IMR-90 (cell line): ENCODE measurements around the gene ACOT12. TPM values are rescaled to one million over a fixed set of nuclear protein-coding genes. Genes with fewer than 3 reads are reported as not detected.

Experiments used
- ATAC-seq: fragments of 200-7000 bp; cut with Tn5 transposase; 2 replicates; pipeline ENCODE4 v1.9.1; 2020; ENCODE audit warnings: low read depth, mild to moderate bottlenecking, moderate library complexity
- BruUV-seq: library from RNA; stranded (reverse); fragments of 400-500 nt; replicated peaks from 2 replicates; lab custom pipeline; 2021; lab: Mats Ljungman, UMichigan
- CTCF ChIA-PET: fragments of 300-600 bp; formaldehyde crosslinking; extraction: SDS; loops from one replicate; lab custom pipeline; 2021; ENCODE audit warnings: antibody characterized with exemption; lab: Yijun Ruan, JAX
- POLR2A ChIA-PET: fragments of 300-600 bp; sonication (Branson Sonifier 250); formaldehyde crosslinking; loops from one replicate; lab custom pipeline; 2022; ENCODE audit warnings: antibody characterized with exemption; ENCODE audit not compliant: unreplicated experiment; lab: Charles Lee
- DNase-seq: peaks from one replicate; pipeline ENCODE4 v3.0.0; 2013
- H2AFZ ChIP-seq: replicated peaks from 2 replicates; pipeline ENCODE3; 2013; ENCODE audit warnings: low read length, mild to moderate bottlenecking; ENCODE audit not compliant: poor library complexity
- H2AK5ac ChIP-seq: 2 replicates; pipeline ENCODE4 v1.6.1; 2013; ENCODE audit warnings: low read depth, low read length, inconsistent platforms
- H2AK9ac ChIP-seq: replicated peaks from 2 replicates; pipeline ENCODE3; 2013; ENCODE audit warnings: mild to moderate bottlenecking, low read depth, low read length, moderate library complexity; ENCODE audit not compliant: poor library complexity
- H2BK120ac ChIP-seq: 2 replicates; pipeline ENCODE4 v1.6.1; 2013; ENCODE audit warnings: low read depth, low read length, inconsistent platforms
- H2BK15ac ChIP-seq: 3 replicates; pipeline ENCODE4 v1.6.1; 2013; ENCODE audit warnings: low read depth, low read length, inconsistent platforms
- H2BK20ac ChIP-seq: 2 replicates; pipeline ENCODE4 v1.6.1; 2013; ENCODE audit warnings: low read depth, mild to moderate bottlenecking, inconsistent platforms, low read length, moderate library complexity
- H2BK5ac ChIP-seq: 2 replicates; pipeline ENCODE4 v1.6.1; 2013; ENCODE audit warnings: mild to moderate bottlenecking, low read depth, low read length, inconsistent platforms; ENCODE audit not compliant: poor library complexity, severe bottlenecking
- H3K14ac ChIP-seq: replicated peaks from 2 replicates; pipeline ENCODE4 v1.6.1; 2013; ENCODE audit warnings: low read depth, low read length, inconsistent platforms
- H3K18ac ChIP-seq: 2 replicates; pipeline ENCODE4 v1.6.1; 2013; ENCODE audit warnings: low read depth, low read length, control low read depth
- H3K23ac ChIP-seq: 2 replicates; pipeline ENCODE4 v1.6.1; 2013; ENCODE audit warnings: low read depth, low read length, inconsistent platforms
- H3K27ac ChIP-seq: 2 replicates; pipeline ENCODE4 v1.5.1; 2013; ENCODE audit warnings: mild to moderate bottlenecking, control low read depth, low read length; ENCODE audit not compliant: insufficient read depth
- H3K27me3 ChIP-seq: 2 replicates; pipeline ENCODE4 v1.6.1; 2013; ENCODE audit warnings: low read length; ENCODE audit not compliant: control insufficient read depth, insufficient read depth
- H3K36me3 ChIP-seq: 2 replicates; pipeline ENCODE4 v1.6.1; 2013; ENCODE audit warnings: low read length, mixed read lengths; ENCODE audit not compliant: control insufficient read depth, insufficient read depth
- H3K4ac ChIP-seq: 2 replicates; pipeline ENCODE4 v1.6.1; 2013; ENCODE audit warnings: low read depth, low read length, inconsistent platforms
- H3K4me1 ChIP-seq: 2 replicates; pipeline ENCODE4 v1.6.1; 2013; ENCODE audit warnings: low read length, mixed read lengths; ENCODE audit not compliant: control insufficient read depth, insufficient read depth
- H3K4me2 ChIP-seq: 2 replicates; pipeline ENCODE4 v1.6.1; 2013; ENCODE audit warnings: low read depth, mild to moderate bottlenecking, control low read depth, low read length, moderate library complexity
- H3K4me3 ChIP-seq: 2 replicates; pipeline ENCODE4 v1.5.1; 2013; ENCODE audit warnings: low read depth, mild to moderate bottlenecking, control low read depth, low read length, moderate library complexity; ENCODE audit not compliant: insufficient read depth
- H3K56ac ChIP-seq: 2 replicates; pipeline ENCODE4 v1.6.1; 2013; ENCODE audit warnings: low read length, inconsistent platforms; ENCODE audit not compliant: insufficient read depth; ENCODE audit errors: extremely low read depth
- H3K79me1 ChIP-seq, 2 experiments: 2 replicates each; pipeline ENCODE4 v1.6.1; 2013; ENCODE audit warnings: low read length in 2 of 2, inconsistent platforms in 1 of 2, low read depth in 1 of 2
- H3K9ac ChIP-seq: 2 replicates; pipeline ENCODE4 v1.6.1; 2013; ENCODE audit warnings: low read depth, low read length, control low read depth
- H3K9me1 ChIP-seq: 2 replicates; pipeline ENCODE4 v1.6.1; 2013; ENCODE audit warnings: low read length, inconsistent platforms; ENCODE audit not compliant: insufficient read depth
- H3K9me3 ChIP-seq: 2 replicates; pipeline ENCODE4 v1.6.1; 2013; ENCODE audit warnings: low read length; ENCODE audit not compliant: control insufficient read depth, insufficient read depth
- H4K20me1 ChIP-seq: 2 replicates; pipeline ENCODE4 v1.6.1; 2013; ENCODE audit warnings: low read length, inconsistent platforms; ENCODE audit not compliant: insufficient read depth
- H4K5ac ChIP-seq: 2 replicates; pipeline ENCODE4 v1.6.1; 2013; ENCODE audit warnings: mild to moderate bottlenecking, low read depth, low read length, control low read depth
- H4K8ac ChIP-seq, 2 experiments: 2 replicates each; pipeline ENCODE4 v1.6.1; 2013; ENCODE audit warnings: low read depth in 2 of 2, low read length in 2 of 2, control low read depth in 1 of 2, inconsistent platforms in 1 of 2
- H4K91ac ChIP-seq: 2 replicates; pipeline ENCODE4 v1.6.1; 2013; ENCODE audit warnings: low read depth, low read length, inconsistent platforms; ENCODE audit not compliant: insufficient read depth
- BHLHE40 ChIP-seq: fragments of 150-350 bp; IDR thresholded peaks from 2 replicates; pipeline ENCODE4 v1.6.1; 2016; ENCODE audit warnings: mild to moderate bottlenecking, low read depth, low read length
- CEBPB ChIP-seq: IDR thresholded peaks from 2 replicates; pipeline ENCODE4 v1.6.1; 2012; ENCODE audit warnings: low read depth, low read length, improper control_type of control experiment
- ELK1 ChIP-seq: fragments of 150-350 bp; IDR thresholded peaks from 2 replicates; pipeline ENCODE4 v1.6.1; 2016; ENCODE audit warnings: low read depth, mild to moderate bottlenecking, low read length, moderate library complexity, borderline replicate concordance
- FOS ChIP-seq: fragments of 150-350 bp; IDR thresholded peaks from 2 replicates; pipeline ENCODE4 v1.6.1; 2016; ENCODE audit warnings: low read depth, low read length
- MAFK ChIP-seq: IDR thresholded peaks from 2 replicates; pipeline ENCODE4 v1.6.1; 2012; ENCODE audit warnings: low read depth, low read length, improper control_type of control experiment
- MAZ ChIP-seq: IDR thresholded peaks from 2 replicates; pipeline ENCODE4 v1.6.1; 2012; ENCODE audit warnings: low read depth, mild to moderate bottlenecking, low read length, improper control_type of control experiment, moderate library complexity, borderline replicate concordance
- MXI1 ChIP-seq: IDR thresholded peaks from 2 replicates; pipeline ENCODE4 v1.6.1; 2012; ENCODE audit warnings: low read depth, mild to moderate bottlenecking, low read length, moderate library complexity, borderline replicate concordance
- NFE2L2 ChIP-seq: fragments of 150-350 bp; IDR thresholded peaks from 2 replicates; pipeline ENCODE4 v1.6.1; 2016; ENCODE audit warnings: low read depth, mild to moderate bottlenecking, low read length
- POLR2A ChIP-seq: IDR thresholded peaks from 2 replicates; pipeline ENCODE4 v1.6.1; 2012; ENCODE audit warnings: mild to moderate bottlenecking, low read depth, low read length
- RAD21 ChIP-seq: IDR thresholded peaks from 2 replicates; pipeline ENCODE4 v1.6.1; 2012; ENCODE audit warnings: low read length, improper control_type of control experiment
- RCOR1 ChIP-seq: IDR thresholded peaks from 2 replicates; pipeline ENCODE4 v1.6.1; 2012; ENCODE audit warnings: mild to moderate bottlenecking, low read length, improper control_type of control experiment; ENCODE audit not compliant: insufficient replicate concordance
- RFX5 ChIP-seq: IDR thresholded peaks from 2 replicates; pipeline ENCODE4 v1.8.0; 2012; ENCODE audit warnings: low read depth, mild to moderate bottlenecking, low read length, moderate library complexity
- SMC3 ChIP-seq: fragments of 150-350 bp; IDR thresholded peaks from 2 replicates; pipeline ENCODE4 v1.6.1; 2016; ENCODE audit warnings: low read depth, mild to moderate bottlenecking, antibody characterized with exemption, low read length, moderate library complexity
- WGBS, 2 experiments: methylation state at CpG; one replicate each; pipeline versions ENCODE4 v1.1.5 to v1.1.7; 2013; ENCODE audit warnings: missing lambda C conversion rate in 2 of 2; ENCODE audit not compliant: insufficient read length in 1 of 2; ENCODE audit errors: extremely low coverage in 2 of 2; 5-methylcytosine and 5-hydroxymethylcytosine counted together
- dilution Hi-C: fragments of 300-500 bp; cut with HindIII; formaldehyde crosslinking; loops from one replicate; pipeline ENCODE4 v1.14.3; 2018; ENCODE audit warnings: low sequenced_read_pairs; ENCODE audit not compliant: unreplicated experiment
- in situ Hi-C: fragments of 300-500 bp; cut with MboI; formaldehyde crosslinking; loops from 3 replicates; pipeline ENCODE4 v1.14.3; 2019; ENCODE audit warnings: low sequenced_read_pairs, inconsistent platforms, mixed read lengths
- intact Hi-C: fragments of 100-400 bp; cut with micrococcal nuclease; formaldehyde crosslinking; loops from 2 replicates; pipeline ENCODE4 v1.10.0; 2022
- polyA plus RNA-seq, 3 experiments: library from polyadenylated mRNA; depleted of rRNA; stranded (reverse); fragments of >200 nt; gene quantifications; 2 replicates each; pipeline ENCODE4 v1.2.3, GENCODE V29; 2012; ENCODE audit warnings: low replicate concordance in 1 of 3
- total RNA-seq: library from RNA; depleted of rRNA; stranded (reverse); fragments of >200 nt; gene quantifications from 2 replicates; pipeline ENCODE4 v1.2.3, GENCODE V29; 2012
- TF ChIP-seq, protein P1 (sequence below): fragments of 150-350 bp; IDR thresholded peaks from 2 replicates; pipeline ENCODE4 v1.6.1; 2017; ENCODE audit warnings: mild to moderate bottlenecking, antibody characterized with exemption, low read length, low read depth

ACOT12 gene
- total and polyA plus RNA-seq, 2 of the 4 experiments (the other 2 are of a cell fraction) = not detected

- no peaks in the 10 kb centered on the region; the same call in 1 of the 2 replicates for H3K27me3 ChIP-seq
- no peak overlapping the region for H2BK20ac ChIP-seq
- H2BK15ac ChIP-seq = no peak overlapping the region
- no peak overlapping the region for H3K4me2 ChIP-seq
- H2AFZ ChIP-seq = no peak overlapping the region
- no peak overlapping the region for H4K8ac ChIP-seq
- no peak overlapping the region for H3K4me3 ChIP-seq
- intact Hi-C loops (no loop called here), in situ Hi-C loops (no loop called here), dilution Hi-C loops (no loop called here)
- H3K4me1 ChIP-seq = no peaks in the 10 kb centered on the region
- no peaks in the 10 kb centered on the region for H3K79me1 ChIP-seq
- H3K18ac ChIP-seq = no peak overlapping the region
- CTCF ChIA-PET = no interaction called here
- H4K20me1 ChIP-seq = no peaks in the 10 kb centered on the region
- DNase-seq = no peak
- H3K23ac ChIP-seq = no peak overlapping the region; the same call in 1 of the 2 replicates
- no peak overlapping the region for H3K4ac ChIP-seq
- H3K9ac ChIP-seq = no peak overlapping the region
- H4K5ac ChIP-seq = no peak overlapping the region
- no peak overlapping the region for H3K27ac ChIP-seq
- H2BK120ac ChIP-seq = no peak overlapping the region
- BruUV-seq = no TSS peak
- no peak for TF ChIP-seq RFX5
- TF ChIP-seq NFE2L2 = no peak
- TF ChIP-seq SMC3 = no peak
- TF ChIP-seq FOS = no peak
- TF ChIP-seq RCOR1 = no peak
- TF ChIP-seq ELK1 = no peak
- no peak for TF ChIP-seq POLR2A
- TF ChIP-seq BHLHE40 = no peak
- TF ChIP-seq MXI1 = no peak
- no peak for TF ChIP-seq RAD21
- no peak for TF ChIP-seq CEBPB
- no peak for TF ChIP-seq MAFK
- no peak for TF ChIP-seq MAZ
- TF ChIP-seq, protein P1, sequence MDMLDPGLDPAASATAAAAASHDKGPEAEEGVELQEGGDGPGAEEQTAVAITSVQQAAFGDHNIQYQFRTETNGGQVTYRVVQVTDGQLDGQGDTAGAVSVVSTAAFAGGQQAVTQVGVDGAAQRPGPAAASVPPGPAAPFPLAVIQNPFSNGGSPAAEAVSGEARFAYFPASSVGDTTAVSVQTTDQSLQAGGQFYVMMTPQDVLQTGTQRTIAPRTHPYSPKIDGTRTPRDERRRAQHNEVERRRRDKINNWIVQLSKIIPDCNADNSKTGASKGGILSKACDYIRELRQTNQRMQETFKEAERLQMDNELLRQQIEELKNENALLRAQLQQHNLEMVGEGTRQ = no peak
- no peak overlapping the region for H3K56ac ChIP-seq
- no peak overlapping the region for H3K14ac ChIP-seq
- 93% methylated on average over 3 of the region's 14 CpGs; no CpG with 5 or more reads in 1 of the 2 experiments for WGBS, 2 experiments
- POLR2A ChIA-PET = no interaction called here
- no peak overlapping the region for H2AK9ac ChIP-seq
- H2BK5ac ChIP-seq = no peak overlapping the region
- no peaks in the 10 kb centered on the region for H3K9me1 ChIP-seq
- no peaks in the 10 kb centered on the region for H3K9me3 ChIP-seq
- ATAC-seq = no peak
- no peaks in the 10 kb centered on the region for H3K36me3 ChIP-seq
- no peak overlapping the region for H4K91ac ChIP-seq
- H2AK5ac ChIP-seq = no peak overlapping the region
Observed at GRCh38 chr5:81334304-81335061, 59.5 kb downstream of the ACOT12 start.
